Muscle layer of duodenum (tissue), 2 donors: Measurements from ENCODE around the gene PSTPIP2.
"Not testable (repeated sequence)": the region's sequence is repeated elsewhere in the genome, so short reads cannot be mapped to it uniquely, and the experiment has no call there.

Experiments
- H3K27ac ChIP-seq: one replicate; pipeline ENCODE4 v1.7.0; 2013; ENCODE audit warnings: mild to moderate bottlenecking, low read length
- H3K27me3 ChIP-seq: one replicate; pipeline ENCODE4 v1.7.0; 2013; ENCODE audit warnings: low read depth, mild to moderate bottlenecking, control low read depth, low read length
- H3K36me3 ChIP-seq, 2 donors: one replicate each; pipeline ENCODE4 v1.7.0; 2013; ENCODE audit warnings: low read length in 2 of 2, control low read depth in 1 of 2, mild to moderate bottlenecking in 1 of 2; ENCODE audit not compliant: insufficient read depth in 2 of 2, control insufficient read depth in 1 of 2
- H3K4me1 ChIP-seq, 2 donors: one replicate each; pipeline ENCODE4 v1.7.0; 2013; ENCODE audit warnings: low read length in 2 of 2, mild to moderate bottlenecking in 2 of 2, control low read depth in 1 of 2, moderate library complexity in 1 of 2; ENCODE audit not compliant: insufficient read depth in 2 of 2, control insufficient read depth in 1 of 2
- H3K4me3 ChIP-seq, 2 donors: one replicate each; pipeline ENCODE4 v1.7.0; 2013; ENCODE audit warnings: low read length in 2 of 2, low read depth in 1 of 2, mild to moderate bottlenecking in 1 of 2
- H3K9me3 ChIP-seq, 2 donors: one replicate each; pipeline ENCODE4 v1.7.0; 2013; ENCODE audit warnings: low read length in 2 of 2, control low read depth in 1 of 2, mild to moderate bottlenecking in 1 of 2; ENCODE audit not compliant: control insufficient read depth in 1 of 2
- donor health status: healthy.

Gene PSTPIP2

DNA sequence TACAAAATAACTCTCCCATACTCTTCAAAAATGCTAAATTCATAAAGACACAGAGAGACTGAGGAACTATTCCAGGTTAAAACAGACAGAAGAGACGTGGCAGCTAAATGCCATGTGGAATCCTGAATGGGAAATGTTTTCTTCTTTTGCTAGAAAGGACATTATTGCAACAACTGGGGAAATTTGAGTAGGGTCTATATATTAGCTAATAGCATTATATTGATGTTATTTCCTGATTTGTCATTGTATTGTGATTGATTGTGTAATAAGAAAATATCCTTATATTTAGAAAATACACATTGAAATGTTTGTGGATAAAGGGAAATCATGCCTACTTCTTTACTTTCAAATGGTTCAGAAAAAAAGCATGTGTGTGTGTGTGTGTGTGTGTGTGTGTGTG lies 23.4 kb downstream of the PSTPIP2 start:
- Histone ChIP-seq H3K9me3 (no peaks in the 10 kb centered on the region), H3K27me3 (no peaks in the 10 kb centered on the region), H3K4me1 (no peaks in the 10 kb centered on the region), H3K27ac (no peak overlapping the region), H3K36me3 (no peaks in the 10 kb centered on the region), H3K4me3 (no peak overlapping the region)

DNA sequence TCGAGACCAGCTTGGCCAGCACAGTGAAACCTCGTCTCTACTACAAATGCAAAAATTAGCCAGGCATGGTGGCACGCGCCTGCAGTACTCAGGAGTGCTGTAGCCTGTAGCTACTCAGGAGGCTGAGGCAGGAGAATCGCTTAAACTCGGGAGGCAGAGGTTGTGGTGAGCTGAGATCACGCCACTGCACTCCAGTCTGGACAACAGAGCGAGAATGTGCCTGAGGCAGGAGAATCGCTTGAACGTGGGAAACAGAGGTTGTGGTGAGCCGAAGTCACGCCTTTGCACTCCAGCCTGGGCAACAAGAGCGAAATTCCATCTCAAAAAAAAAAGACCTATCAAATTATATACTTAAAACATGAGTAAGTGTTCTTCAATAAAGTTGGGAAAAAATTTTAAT lies 24.7 kb downstream of the PSTPIP2 start:
- not testable (repeated sequence) for H3K9me3 ChIP-seq, H3K27me3 ChIP-seq, H3K36me3 ChIP-seq, H3K4me3 ChIP-seq, H3K27ac ChIP-seq, H3K4me1 ChIP-seq

DNA sequence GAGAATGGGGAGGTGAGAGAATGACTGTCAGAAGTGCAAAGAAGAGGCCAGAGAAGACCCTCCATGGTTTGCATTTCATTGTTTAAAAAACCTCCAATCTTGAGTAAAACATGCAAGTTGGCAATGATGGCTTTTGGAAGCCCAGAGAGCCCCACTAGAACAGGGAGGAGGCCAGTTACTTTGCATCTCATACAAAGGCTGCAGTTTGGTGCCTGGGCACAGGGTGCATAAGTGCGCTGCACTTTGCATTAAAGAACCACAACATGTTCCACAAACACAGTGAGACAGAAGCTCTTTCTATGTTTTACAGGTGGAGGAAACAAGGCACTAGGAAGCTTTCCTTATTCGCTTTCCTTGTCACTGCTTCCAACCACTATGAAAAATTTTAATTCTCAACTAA lies 25.4 kb downstream of the PSTPIP2 start:
- H3K36me3 ChIP-seq = no peaks in the 10 kb centered on the region
- H3K27ac ChIP-seq = no peak overlapping the region
- no peaks in the 10 kb centered on the region for H3K27me3 ChIP-seq
- H3K4me3 ChIP-seq = no peak overlapping the region
- H3K9me3 ChIP-seq = no peaks in the 10 kb centered on the region
- H3K4me1 ChIP-seq = peaks cover 0 to 10% of the 10 kb centered on the region in 2 donors

DNA sequence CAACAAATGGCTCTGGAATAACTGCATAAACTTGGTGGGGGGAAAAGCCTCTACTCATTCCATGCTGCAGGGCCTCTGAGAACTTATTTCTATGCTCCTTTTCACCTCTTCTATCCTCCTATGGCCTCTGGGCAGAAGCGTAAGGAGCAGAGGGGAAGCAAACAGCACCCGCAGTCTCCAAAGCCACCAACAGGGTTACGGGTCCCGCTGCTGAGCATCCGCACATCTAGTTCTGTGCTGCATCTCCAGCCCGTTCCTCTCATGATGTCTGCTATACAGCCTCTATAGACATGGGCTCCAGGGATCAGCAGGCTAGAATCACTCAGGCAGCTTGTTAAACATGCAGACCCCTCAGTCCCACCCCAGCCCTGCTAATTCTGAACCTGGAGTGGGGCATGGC lies 25.9 kb downstream of the PSTPIP2 start:
- no peak overlapping the region for H3K4me3 ChIP-seq
- no peak overlapping the region for H3K27ac ChIP-seq
- no peaks in the 10 kb centered on the region for H3K27me3 ChIP-seq
- H3K4me1 ChIP-seq = peaks cover 0 to 10% of the 10 kb centered on the region in 2 donors
- H3K9me3 ChIP-seq = no peaks in the 10 kb centered on the region
- H3K36me3 ChIP-seq = no peaks in the 10 kb centered on the region

DNA sequence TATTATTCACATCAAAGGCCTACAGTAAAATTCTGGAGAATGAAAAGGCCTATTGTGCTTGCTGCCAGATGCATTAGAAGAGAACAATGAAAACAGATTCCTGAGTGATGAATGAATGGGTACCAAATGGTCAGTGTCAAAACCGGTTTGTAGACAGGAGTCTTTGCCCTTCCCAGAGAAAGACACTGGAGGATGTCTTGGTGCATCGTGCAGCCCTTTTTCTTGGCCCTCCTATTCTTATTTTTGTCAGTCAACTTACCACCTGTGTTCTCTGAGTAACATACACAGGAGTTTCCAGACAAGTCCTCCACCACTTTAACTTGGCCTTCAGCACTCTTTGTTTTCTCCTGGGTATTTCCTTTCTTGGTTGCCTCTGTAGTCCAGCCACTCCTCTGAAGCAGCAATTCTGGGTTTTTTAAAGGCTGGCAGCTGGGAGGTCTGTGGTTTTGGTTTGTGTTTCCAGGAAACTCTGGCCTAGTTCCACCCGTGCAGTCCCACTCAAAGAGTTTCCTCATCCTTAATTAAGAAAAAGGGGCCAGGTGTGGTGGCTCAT lies 29.4 kb downstream of the PSTPIP2 start:
- Histone ChIP-seq H3K4me3 (no peak overlapping the region), H3K9me3 (no peaks in the 10 kb centered on the region), H3K36me3 (no peaks in the 10 kb centered on the region), H3K4me1 (peaks cover 0 to 10% of the 10 kb centered on the region in 2 donors), H3K27ac (no peak overlapping the region), H3K27me3 (no peaks in the 10 kb centered on the region)

DNA sequence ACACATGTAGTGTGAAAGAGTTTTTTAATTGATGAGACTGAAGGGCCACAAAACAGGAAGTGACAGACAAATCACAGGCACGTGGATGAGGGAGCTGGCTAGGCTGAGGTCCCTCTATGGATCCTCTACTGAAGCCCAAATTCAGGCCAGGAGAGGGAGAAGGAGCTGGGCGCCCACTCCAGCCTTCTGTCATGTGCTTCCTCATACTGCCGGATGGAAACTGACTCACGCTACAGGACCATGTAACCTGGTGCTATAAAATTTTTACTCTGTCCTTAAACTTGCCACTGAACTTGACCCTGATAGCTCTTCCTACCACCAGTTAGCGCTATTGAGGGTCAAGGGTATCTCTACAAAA lies 31.3 kb downstream of the PSTPIP2 start:
- no peaks in the 10 kb centered on the region for H3K27me3 ChIP-seq
- H3K4me1 ChIP-seq = peaks cover 0 to 10% of the 10 kb centered on the region in 2 donors
- H3K36me3 ChIP-seq = no peaks in the 10 kb centered on the region
- H3K27ac ChIP-seq = no peak overlapping the region
- H3K9me3 ChIP-seq = no peaks in the 10 kb centered on the region
- H3K4me3 ChIP-seq = no peak overlapping the region

DNA sequence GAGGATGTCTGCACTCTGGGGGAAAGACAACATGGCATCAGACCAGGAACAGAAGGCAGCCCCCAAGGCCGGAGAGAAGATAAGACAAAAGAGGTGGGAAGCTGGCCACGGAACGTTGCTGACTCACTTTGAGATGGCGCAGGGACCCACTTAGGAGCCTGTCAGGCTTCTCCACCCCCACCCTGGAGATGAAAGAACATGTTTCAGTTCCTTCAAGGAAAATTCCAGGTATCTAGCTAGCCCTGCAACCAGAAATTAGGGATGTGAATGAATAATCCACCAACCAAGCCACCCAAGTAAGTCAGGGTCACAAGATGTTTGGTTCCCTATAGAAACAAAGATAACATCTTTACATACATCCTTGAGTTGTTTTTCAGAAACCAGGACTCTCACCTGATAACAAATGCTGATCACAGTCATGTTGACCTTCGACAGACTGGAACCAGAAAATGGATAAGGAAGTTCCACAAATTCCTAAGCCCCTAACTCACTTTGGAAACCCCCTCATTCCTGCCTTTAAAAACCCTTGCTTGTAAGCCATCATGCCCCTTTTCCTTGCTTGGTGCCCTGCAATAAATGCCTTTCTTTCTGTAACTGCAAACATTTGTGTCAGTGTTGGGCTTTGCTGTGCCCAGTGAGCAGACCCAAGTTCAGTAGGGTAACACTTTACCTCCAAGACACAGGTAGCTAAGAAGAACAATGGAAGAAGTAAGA lies 31.9 kb downstream of the PSTPIP2 start:
- H3K27ac ChIP-seq = no peak overlapping the region
- no peaks in the 10 kb centered on the region for H3K9me3 ChIP-seq
- H3K27me3 ChIP-seq = no peaks in the 10 kb centered on the region
- no peak overlapping the region for H3K4me3 ChIP-seq
- peaks cover 0 to 10% of the 10 kb centered on the region in 2 donors for H3K4me1 ChIP-seq
- H3K36me3 ChIP-seq = no peaks in the 10 kb centered on the region

DNA sequence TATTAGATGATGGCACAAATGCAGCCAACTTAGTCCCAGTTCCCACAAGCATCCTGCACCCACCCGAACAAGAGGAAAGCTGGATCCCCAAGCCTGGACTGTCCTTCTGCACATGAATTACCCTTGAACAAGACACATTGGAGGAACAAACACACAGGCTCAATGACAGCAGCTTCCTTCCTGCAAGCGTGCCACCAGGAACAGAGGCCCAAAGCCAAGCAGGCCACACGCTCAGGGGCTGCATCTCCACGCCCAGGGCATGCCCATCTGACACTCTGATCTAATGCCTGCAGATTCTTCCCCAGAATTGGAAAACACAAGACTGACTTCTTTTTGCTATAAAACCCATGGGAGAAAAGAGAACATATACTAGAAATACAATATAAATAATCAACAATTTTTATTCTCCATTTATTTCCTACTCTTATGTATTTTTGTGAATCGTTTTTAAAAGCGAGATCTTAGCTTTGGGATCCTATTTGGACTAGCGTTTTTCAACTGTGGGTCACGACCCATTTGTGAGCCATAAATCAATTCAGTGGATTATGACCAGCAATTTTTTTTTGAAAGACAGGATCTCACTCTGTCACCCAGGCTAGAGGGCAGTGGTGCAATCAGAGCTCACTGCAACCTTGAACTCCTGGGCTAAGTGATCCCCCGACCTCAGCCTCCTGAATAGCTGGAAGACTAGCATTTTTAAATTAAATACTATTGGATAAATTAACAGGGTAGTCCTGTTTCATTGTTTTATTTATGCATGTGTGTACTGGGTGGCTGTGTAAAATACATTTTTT lies 34.4 kb downstream of the PSTPIP2 start:
- Histone ChIP-seq H3K27ac (no peak overlapping the region), H3K9me3 (no peaks in the 10 kb centered on the region), H3K4me1 (peaks cover 0 to 10% of the 10 kb centered on the region in 2 donors), H3K27me3 (no peaks in the 10 kb centered on the region), H3K36me3 (no peaks in the 10 kb centered on the region), H3K4me3 (no peak overlapping the region)

DNA sequence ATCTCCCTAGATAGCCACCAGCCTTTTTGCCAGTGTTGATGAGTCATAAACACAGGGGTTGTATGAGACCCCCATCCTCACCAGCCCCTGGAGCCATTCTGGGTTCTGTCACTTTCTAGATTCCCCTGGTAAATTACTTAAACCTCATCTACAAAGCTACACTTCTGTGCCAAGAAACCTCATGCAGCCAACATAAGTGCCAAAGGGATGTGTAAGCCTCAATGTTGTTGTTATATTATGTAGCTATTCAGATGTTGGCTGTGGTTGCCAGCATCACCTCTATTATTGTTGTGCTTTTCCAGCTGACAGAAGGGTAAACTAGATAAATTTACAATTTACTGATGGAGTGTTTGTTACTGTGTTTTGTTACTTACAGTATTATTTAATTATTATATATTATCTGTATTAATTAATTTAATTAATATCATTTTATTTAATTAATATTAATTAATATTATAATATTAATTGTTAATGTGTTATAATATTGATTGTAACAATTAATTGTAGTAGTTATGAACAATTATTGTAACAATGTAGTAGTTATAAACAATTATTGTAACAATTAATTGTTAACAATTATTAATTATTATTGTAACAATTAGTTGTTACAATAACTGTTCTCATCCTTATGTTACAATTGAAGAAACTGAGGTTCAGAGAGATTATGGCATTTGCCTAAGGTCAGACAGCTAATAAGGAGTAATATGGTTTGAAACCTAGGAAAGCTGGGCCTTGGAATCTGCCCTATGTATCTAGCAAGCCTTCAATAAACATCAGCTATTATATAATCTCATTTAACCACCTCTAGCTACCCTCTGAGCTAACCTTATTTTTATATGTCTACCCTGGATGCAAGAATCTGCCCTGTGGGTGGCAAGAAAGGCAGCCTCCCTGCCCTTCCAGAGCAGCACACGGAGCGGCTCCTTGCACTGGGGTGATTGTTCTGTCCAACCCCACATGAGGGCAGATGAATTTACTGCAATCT lies 36.1 kb downstream of the PSTPIP2 start:
- no peak overlapping the region for H3K4me3 ChIP-seq
- H3K27me3 ChIP-seq = no peaks in the 10 kb centered on the region
- no peaks in the 10 kb centered on the region for H3K4me1 ChIP-seq
- H3K9me3 ChIP-seq = no peaks in the 10 kb centered on the region
- H3K27ac ChIP-seq = no peak overlapping the region
- H3K36me3 ChIP-seq = no peaks in the 10 kb centered on the region

DNA sequence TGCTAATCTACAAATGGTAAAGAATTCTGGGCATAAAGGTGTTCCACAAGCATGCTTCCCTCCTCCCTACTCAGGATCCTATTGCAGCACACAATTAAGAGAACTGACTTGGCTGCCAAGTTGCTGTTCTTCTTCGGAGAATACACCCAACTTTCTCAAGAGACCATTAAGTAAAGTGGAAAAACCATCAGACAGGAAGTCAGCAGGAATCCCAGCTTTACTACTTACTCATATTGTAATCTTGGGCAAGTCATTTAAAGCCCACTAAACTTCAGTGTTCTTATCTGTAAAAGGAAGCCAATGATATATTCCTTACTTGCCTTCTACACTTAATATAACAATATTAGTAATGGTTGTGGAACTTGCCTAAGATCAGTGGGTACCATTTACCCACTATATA lies 37.8 kb downstream of the PSTPIP2 start:
- Histone ChIP-seq H3K27me3 (no peaks in the 10 kb centered on the region), H3K36me3 (no peaks in the 10 kb centered on the region), H3K9me3 (no peaks in the 10 kb centered on the region), H3K27ac (no peak overlapping the region), H3K4me1 (no peaks in the 10 kb centered on the region), H3K4me3 (no peak overlapping the region)

DNA sequence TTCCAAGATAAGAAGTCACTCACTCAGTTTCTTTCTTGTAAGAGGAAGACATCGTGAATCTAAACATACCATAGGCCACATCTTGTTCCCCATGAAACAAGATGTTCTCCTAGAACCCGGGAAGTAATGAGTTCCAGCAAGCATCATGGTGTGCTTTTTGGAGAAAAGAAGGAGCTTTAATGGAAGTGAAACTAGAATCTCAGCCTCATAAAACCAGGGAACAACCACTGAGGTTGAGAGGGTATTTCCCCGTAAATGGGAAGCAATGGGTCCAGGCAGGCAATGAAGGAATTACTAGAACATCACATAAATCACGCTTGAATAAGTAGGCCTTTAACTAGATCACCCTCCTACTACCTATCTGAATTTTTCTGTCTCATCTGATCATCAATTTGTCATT lies 40.3 kb downstream of the PSTPIP2 start:
- Histone ChIP-seq H3K27ac (no peak overlapping the region), H3K36me3 (no peaks in the 10 kb centered on the region), H3K9me3 (no peaks in the 10 kb centered on the region), H3K27me3 (no peaks in the 10 kb centered on the region), H3K4me3 (no peak overlapping the region), H3K4me1 (no peaks in the 10 kb centered on the region)
